ENCODE results near the gene TKTL1.
"Not testable (repeated sequence)": the region's sequence is repeated elsewhere in the genome, so short reads cannot be mapped to it uniquely, and the experiment has no call there.

Gene TKTL1

DNA sequence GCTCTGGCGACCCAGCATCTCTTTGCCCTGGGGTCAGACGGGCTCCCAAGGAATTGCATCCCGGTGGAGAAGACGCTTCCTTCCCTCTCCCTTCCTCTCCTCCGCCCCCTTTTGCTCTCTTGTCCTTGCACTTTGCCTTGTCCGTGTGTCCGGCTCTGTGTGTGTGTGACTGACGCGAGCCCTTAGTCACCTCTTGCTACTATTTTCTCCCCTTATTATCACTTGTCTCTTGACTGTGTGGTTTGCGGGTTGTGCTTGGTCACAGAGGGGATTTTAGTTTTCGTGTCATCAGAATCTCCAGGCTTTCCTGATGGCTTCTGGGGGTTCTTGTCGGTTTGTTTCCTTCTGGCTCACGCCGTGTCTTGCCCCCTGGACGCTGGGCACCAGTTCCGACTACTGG is 47.5 kb downstream of the TKTL1 start:
- not testable (repeated sequence) for H3K56ac ChIP-seq (ENCODE audit: low read length); H3K4me1 ChIP-seq (ENCODE audit: control insufficient read depth, low read depth, low read length); H3K4me3 ChIP-seq (ENCODE audit: low read length); H3K4ac ChIP-seq (ENCODE audit: low read depth, low read length); DNase-seq; H3K79me2 ChIP-seq (ENCODE audit: control insufficient read depth, insufficient read depth, low read length); H3K23ac ChIP-seq (ENCODE audit: low read length); H4K8ac ChIP-seq (ENCODE audit: low read depth, low read length); H4K5ac ChIP-seq (ENCODE audit: low read length); H3K27me3 ChIP-seq (ENCODE audit: insufficient read depth, low read length, poor library complexity); H3K79me1 ChIP-seq (ENCODE audit: low read length); H3K27ac ChIP-seq (ENCODE audit: low read depth, low read length); H2BK5ac ChIP-seq (ENCODE audit: low read length); H3K4me2 ChIP-seq (ENCODE audit: low read length); H2AK5ac ChIP-seq (ENCODE audit: low read length); H2BK120ac ChIP-seq (ENCODE audit: low read depth, low read length); H3K36me3 ChIP-seq (ENCODE audit: control insufficient read depth, insufficient read depth, low read length); H3K18ac ChIP-seq (ENCODE audit: low read length); H3K9ac ChIP-seq (ENCODE audit: low read length); H2BK15ac ChIP-seq (replicated peaks; ENCODE audit: low read depth)
- WGBS (ENCODE audit: extremely low coverage, insufficient coverage, low lambda C conversion rate), result no CpG with 5 or more reads among the region's 16 CpGs

DNA sequence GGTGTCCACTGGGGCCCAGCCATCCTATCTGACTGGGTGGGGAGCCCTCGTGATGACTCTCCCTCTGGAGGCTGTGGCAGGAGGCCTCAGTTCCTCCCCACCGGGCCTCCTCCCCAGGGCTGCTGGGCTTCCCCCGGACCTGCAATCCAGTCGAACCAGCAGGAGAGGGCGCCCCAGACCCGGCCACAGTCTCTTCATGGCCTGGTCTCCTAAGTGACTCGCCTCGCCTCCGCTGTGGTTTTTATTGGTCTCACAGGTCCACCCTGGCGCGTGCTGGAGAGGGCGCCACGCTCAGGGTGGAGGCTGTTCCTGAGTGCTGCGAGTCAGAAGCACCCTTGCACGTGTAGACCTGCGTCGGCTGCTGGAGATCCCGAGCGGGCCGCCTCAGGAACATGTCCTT is 48.0 kb downstream of the TKTL1 start:
- H3K23ac ChIP-seq (ENCODE audit: low read length), result not testable (repeated sequence)

DNA sequence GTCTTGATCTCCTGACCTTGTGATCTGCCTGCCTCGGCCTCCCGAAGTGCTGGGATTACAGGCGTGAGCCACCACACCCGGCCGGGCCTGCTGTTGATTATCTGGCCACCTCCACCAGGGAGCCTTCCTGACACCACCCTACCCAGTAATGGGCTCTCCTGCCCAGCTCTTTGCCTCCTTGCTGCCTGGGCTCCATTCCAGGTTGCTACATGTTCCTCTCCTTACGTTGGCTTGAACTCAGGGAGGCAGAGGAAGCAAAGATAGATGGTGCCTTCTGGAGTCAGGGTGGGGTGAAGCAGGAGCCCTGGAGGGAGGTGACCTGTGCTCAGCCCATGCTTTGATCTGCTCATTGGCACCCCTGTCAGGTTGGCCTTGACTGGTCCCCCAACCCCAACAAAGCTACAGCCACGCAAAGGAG is 52.5 kb downstream of the TKTL1 start:
- no peaks in the 10 kb centered on the region for H3K79me2 ChIP-seq (ENCODE audit: control insufficient read depth, insufficient read depth, low read length)
- no peak overlapping the region for H3K56ac ChIP-seq (ENCODE audit: low read length)
- no peak overlapping the region for H3K9ac ChIP-seq (ENCODE audit: low read length)
- no peaks in the 10 kb centered on the region for H3K79me1 ChIP-seq (ENCODE audit: low read length)
- H2BK15ac ChIP-seq (replicated peaks; ENCODE audit: low read depth), result no peak overlapping the region
- no peak overlapping the region for H2BK120ac ChIP-seq (ENCODE audit: low read depth, low read length)
- no peak overlapping the region for H3K4me3 ChIP-seq (ENCODE audit: low read length)
- no peak overlapping the region for H4K5ac ChIP-seq (ENCODE audit: low read length)
- H2AK5ac ChIP-seq (ENCODE audit: low read length), result no peak overlapping the region
- H3K23ac ChIP-seq (ENCODE audit: low read length), result no peak overlapping the region
- WGBS (ENCODE audit: extremely low coverage, insufficient coverage, low lambda C conversion rate), result no CpG with 5 or more reads among the region's 7 CpGs
- H3K4me2 ChIP-seq (ENCODE audit: low read length), result no peak overlapping the region
- no peak overlapping the region for H2BK5ac ChIP-seq (ENCODE audit: low read length)
- H3K27me3 ChIP-seq (ENCODE audit: insufficient read depth, low read length, poor library complexity), result no peaks in the 10 kb centered on the region
- H3K4me1 ChIP-seq (ENCODE audit: control insufficient read depth, low read depth, low read length), result no peaks in the 10 kb centered on the region
- H4K8ac ChIP-seq (ENCODE audit: low read depth, low read length), result no peak overlapping the region
- DNase-seq, result peak; percentile 19
- H3K27ac ChIP-seq (ENCODE audit: low read depth, low read length), result no peak overlapping the region
- no peak overlapping the region for H3K4ac ChIP-seq (ENCODE audit: low read depth, low read length)
- peaks cover 10% of the 10 kb centered on the region for H3K36me3 ChIP-seq (ENCODE audit: control insufficient read depth, insufficient read depth, low read length)
- H3K18ac ChIP-seq (ENCODE audit: low read length), result no peak overlapping the region

More for the DNA sequence above, 48.0 kb downstream of the TKTL1 start:
- not testable (repeated sequence) for H2BK5ac ChIP-seq (ENCODE audit: low read length); H2BK120ac ChIP-seq (ENCODE audit: low read depth, low read length); H3K27me3 ChIP-seq (ENCODE audit: insufficient read depth, low read length, poor library complexity); H3K9ac ChIP-seq (ENCODE audit: low read length); H4K8ac ChIP-seq (ENCODE audit: low read depth, low read length); H3K27ac ChIP-seq (ENCODE audit: low read depth, low read length); H3K79me2 ChIP-seq (ENCODE audit: control insufficient read depth, insufficient read depth, low read length); H2BK15ac ChIP-seq (replicated peaks; ENCODE audit: low read depth); H3K4ac ChIP-seq (ENCODE audit: low read depth, low read length); DNase-seq; H4K5ac ChIP-seq (ENCODE audit: low read length); H3K56ac ChIP-seq (ENCODE audit: low read length); H3K4me1 ChIP-seq (ENCODE audit: control insufficient read depth, low read depth, low read length); H3K4me3 ChIP-seq (ENCODE audit: low read length); H3K4me2 ChIP-seq (ENCODE audit: low read length); H3K36me3 ChIP-seq (ENCODE audit: control insufficient read depth, insufficient read depth, low read length); H2AK5ac ChIP-seq (ENCODE audit: low read length); H3K18ac ChIP-seq (ENCODE audit: low read length); H3K79me1 ChIP-seq (ENCODE audit: low read length)
- no CpG with 5 or more reads among the region's 20 CpGs for WGBS (ENCODE audit: extremely low coverage, insufficient coverage, low lambda C conversion rate)

DNA sequence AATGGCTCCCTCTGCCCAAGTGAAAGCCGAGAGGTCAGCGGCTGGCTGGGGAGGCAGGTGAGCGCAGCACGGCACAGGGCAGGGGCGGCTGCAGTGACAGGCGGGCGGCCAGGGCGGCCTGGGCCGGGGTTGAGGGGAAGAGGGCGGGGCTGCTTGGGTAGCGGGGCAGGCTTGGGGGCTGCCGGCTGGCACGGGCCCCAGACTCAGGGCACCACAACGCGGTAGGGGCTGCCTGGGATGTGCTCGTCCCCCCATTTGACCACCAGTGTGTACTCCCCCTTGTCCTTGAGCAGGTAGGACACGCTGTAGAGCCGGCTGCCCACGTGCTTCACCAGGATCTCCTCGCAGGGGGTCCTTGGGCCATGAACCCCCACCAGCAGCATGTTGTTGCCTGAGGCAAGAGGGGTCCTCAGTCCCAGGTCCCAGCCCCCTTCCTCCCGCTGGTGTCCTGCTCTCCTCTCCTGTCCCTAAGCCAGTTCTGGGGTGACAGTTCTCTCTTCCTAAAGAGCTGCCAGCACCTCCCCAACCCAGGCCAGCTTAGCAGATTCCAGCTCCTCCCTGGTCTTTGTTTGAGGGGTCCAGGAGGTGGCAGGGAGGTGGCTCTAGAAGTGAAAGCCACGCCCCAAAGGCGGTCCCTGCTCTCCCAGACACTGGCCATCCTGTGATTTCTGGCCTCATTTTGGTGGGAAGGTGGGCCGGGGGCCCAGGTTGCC is 53.2 kb downstream of the TKTL1 start:
- Histone ChIP-seq H2AK5ac (ENCODE audit: low read length) (no peak overlapping the region), H4K8ac (ENCODE audit: low read depth, low read length) (no peak overlapping the region), H3K79me1 (ENCODE audit: low read length) (no peaks in the 10 kb centered on the region), H2BK120ac (ENCODE audit: low read depth, low read length) (no peak overlapping the region), H3K79me2 (ENCODE audit: control insufficient read depth, insufficient read depth, low read length) (no peaks in the 10 kb centered on the region), H3K18ac (ENCODE audit: low read length) (no peak overlapping the region), H4K5ac (ENCODE audit: low read length) (no peak overlapping the region), H3K4me3 (ENCODE audit: low read length) (no peak overlapping the region), H3K27ac (ENCODE audit: low read depth, low read length) (no peak overlapping the region), H2BK15ac (replicated peaks; ENCODE audit: low read depth) (no peak overlapping the region), H3K4me1 (ENCODE audit: control insufficient read depth, low read depth, low read length) (no peaks in the 10 kb centered on the region), H2BK5ac (ENCODE audit: low read length) (no peak overlapping the region), H3K56ac (ENCODE audit: low read length) (no peak overlapping the region), H3K4me2 (ENCODE audit: low read length) (no peak overlapping the region), H3K9ac (ENCODE audit: low read length) (no peak overlapping the region), H3K27me3 (ENCODE audit: insufficient read depth, low read length, poor library complexity) (no peaks in the 10 kb centered on the region), H3K4ac (ENCODE audit: low read depth, low read length) (no peak overlapping the region), H3K36me3 (ENCODE audit: control insufficient read depth, insufficient read depth, low read length) (peaks cover 16% of the 10 kb centered on the region), H3K23ac (ENCODE audit: low read length) (no peak overlapping the region)
- WGBS (ENCODE audit: extremely low coverage, insufficient coverage, low lambda C conversion rate), result no CpG with 5 or more reads among the region's 24 CpGs
- peak; percentile 21 for DNase-seq

DNA sequence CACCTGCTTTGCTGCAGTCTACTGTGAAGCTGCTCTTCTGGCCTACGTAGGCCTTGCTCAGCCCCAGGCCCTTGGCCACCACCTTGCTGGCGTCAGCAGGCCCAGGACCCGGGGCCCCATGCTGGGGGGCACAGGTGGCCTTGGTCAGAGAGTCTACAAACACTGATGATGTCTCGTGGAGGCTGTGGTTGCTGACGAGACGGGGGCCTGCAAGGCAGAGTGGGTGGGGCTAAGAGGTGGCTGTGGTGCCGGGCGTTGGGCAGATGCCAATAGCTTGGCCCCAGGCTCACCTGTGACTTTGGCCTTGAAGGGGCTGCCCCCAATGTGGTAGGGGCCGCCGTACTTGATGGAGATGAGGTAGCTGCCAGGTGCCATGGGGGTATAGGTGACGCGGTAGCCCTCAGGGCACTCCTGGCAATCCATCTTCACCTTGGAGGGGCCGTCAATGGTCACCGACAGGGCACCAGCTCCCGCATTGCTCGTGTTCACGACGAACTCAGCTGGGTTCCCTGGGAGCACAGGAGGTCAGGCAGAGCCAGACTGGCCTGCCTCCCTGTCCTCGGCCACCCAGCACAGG is 53.9 kb downstream of the TKTL1 start:
- H3K27me3 ChIP-seq (ENCODE audit: insufficient read depth, low read length, poor library complexity), result no peaks in the 10 kb centered on the region
- H3K18ac ChIP-seq (ENCODE audit: low read length), result no peak overlapping the region
- H3K4me3 ChIP-seq (ENCODE audit: low read length), result no peak overlapping the region
- H3K4me1 ChIP-seq (ENCODE audit: control insufficient read depth, low read depth, low read length), result no peaks in the 10 kb centered on the region
- no peak overlapping the region for H2BK5ac ChIP-seq (ENCODE audit: low read length)
- no peak overlapping the region for H3K27ac ChIP-seq (ENCODE audit: low read depth, low read length)
- H3K4me2 ChIP-seq (ENCODE audit: low read length), result no peak overlapping the region
- no peak overlapping the region for H3K9ac ChIP-seq (ENCODE audit: low read length)
- no peak overlapping the region for H3K23ac ChIP-seq (ENCODE audit: low read length)
- no peak overlapping the region for H3K56ac ChIP-seq (ENCODE audit: low read length)
- no peak overlapping the region for H2AK5ac ChIP-seq (ENCODE audit: low read length)
- H3K79me1 ChIP-seq (ENCODE audit: low read length), result no peaks in the 10 kb centered on the region
- no peak overlapping the region for H4K8ac ChIP-seq (ENCODE audit: low read depth, low read length)
- peaks cover 18% of the 10 kb centered on the region for H3K36me3 ChIP-seq (ENCODE audit: control insufficient read depth, insufficient read depth, low read length)
- H2BK15ac ChIP-seq (replicated peaks; ENCODE audit: low read depth), result no peak overlapping the region
- no peak overlapping the region for H4K5ac ChIP-seq (ENCODE audit: low read length)
- H3K4ac ChIP-seq (ENCODE audit: low read depth, low read length), result no peak overlapping the region
- H2BK120ac ChIP-seq (ENCODE audit: low read depth, low read length), result no peak overlapping the region
- DNase-seq, result no peak
- WGBS (ENCODE audit: extremely low coverage, insufficient coverage, low lambda C conversion rate), result no CpG with 5 or more reads among the region's 19 CpGs
- no peaks in the 10 kb centered on the region for H3K79me2 ChIP-seq (ENCODE audit: control insufficient read depth, insufficient read depth, low read length)

DNA sequence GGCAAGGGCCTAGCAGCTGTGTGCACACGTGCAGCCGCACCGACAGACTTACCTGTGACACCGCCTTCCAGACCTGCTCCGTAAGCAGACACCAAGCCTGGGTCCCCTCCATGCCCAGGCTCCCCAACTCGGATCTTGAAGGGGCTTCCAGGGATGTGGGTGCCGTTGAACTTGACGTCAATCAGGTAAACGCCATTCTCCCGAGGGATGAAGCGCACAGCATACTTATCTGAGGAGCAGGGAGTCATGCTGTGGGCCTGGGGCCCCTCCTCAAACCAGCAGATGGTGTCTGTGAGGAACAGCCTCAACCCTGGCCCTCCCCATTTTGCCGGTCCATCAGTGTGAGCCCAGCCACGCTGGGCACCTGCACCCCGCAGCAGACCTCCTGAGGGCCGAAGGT is 54.4 kb downstream of the TKTL1 start:
- peak; percentile 2 for DNase-seq
- Histone ChIP-seq H2BK15ac (replicated peaks; ENCODE audit: low read depth) (no peak overlapping the region), H3K23ac (ENCODE audit: low read length) (no peak overlapping the region), H3K27ac (ENCODE audit: low read depth, low read length) (no peak overlapping the region), H3K36me3 (ENCODE audit: control insufficient read depth, insufficient read depth, low read length) (peaks cover 18% of the 10 kb centered on the region), H3K56ac (ENCODE audit: low read length) (no peak overlapping the region), H4K5ac (ENCODE audit: low read length) (no peak overlapping the region), H2AK5ac (ENCODE audit: low read length) (no peak overlapping the region), H2BK5ac (ENCODE audit: low read length) (no peak overlapping the region), H4K8ac (ENCODE audit: low read depth, low read length) (no peak overlapping the region), H3K4me3 (ENCODE audit: low read length) (no peak overlapping the region), H3K4ac (ENCODE audit: low read depth, low read length) (no peak overlapping the region), H3K9ac (ENCODE audit: low read length) (no peak overlapping the region), H3K4me1 (ENCODE audit: control insufficient read depth, low read depth, low read length) (no peaks in the 10 kb centered on the region), H3K4me2 (ENCODE audit: low read length) (no peak overlapping the region), H3K18ac (ENCODE audit: low read length) (no peak overlapping the region), H3K79me2 (ENCODE audit: control insufficient read depth, insufficient read depth, low read length) (no peaks in the 10 kb centered on the region), H2BK120ac (ENCODE audit: low read depth, low read length) (no peak overlapping the region), H3K79me1 (ENCODE audit: low read length) (no peaks in the 10 kb centered on the region), H3K27me3 (ENCODE audit: insufficient read depth, low read length, poor library complexity) (no peaks in the 10 kb centered on the region)
- WGBS (ENCODE audit: extremely low coverage, insufficient coverage, low lambda C conversion rate), result no CpG with 5 or more reads among the region's 15 CpGs
